MM.1S (cell line): Measurements from ENCODE around the gene TRPC6.

Experiments used
- EZH2 ChIP-seq: fragments of 300-600 bp; sonication (generic); optimal IDR thresholded peaks from 2 replicates; pipeline ENCODE3; 2017; ENCODE audit warnings: low read depth, mild to moderate bottlenecking, antibody characterized with exemption, low read length, mixed read lengths
- TF ChIP-seq, protein P1 (sequence below): fragments of 300-600 bp; sonication (generic); IDR thresholded peaks from 2 replicates; pipeline ENCODE4 v1.5.1; 2016; ENCODE audit warnings: antibody characterized with exemption, low read length, mixed read lengths

DNA sequence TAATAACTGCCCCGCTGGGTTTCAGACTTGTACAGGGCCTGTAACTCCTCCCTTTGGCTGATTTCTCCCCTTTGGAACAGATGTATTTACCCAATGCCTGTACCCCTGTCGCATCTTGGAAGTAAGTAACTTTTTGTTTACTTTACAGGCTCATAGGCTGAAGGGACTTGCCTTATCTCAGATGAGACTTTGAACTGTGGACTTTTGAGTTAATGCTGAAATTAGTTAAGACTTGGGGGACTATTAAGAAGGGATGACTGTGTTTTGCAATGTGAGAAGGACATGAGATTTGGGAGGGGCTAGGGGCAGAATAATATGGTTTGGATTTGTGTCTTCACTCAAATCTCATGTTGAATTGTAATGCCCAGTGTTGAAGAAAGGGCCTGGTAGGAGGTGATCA, 62.0 kb downstream of the TRPC6 start:
- no peak for TF ChIP-seq EZH2
- TF ChIP-seq, protein P1, sequence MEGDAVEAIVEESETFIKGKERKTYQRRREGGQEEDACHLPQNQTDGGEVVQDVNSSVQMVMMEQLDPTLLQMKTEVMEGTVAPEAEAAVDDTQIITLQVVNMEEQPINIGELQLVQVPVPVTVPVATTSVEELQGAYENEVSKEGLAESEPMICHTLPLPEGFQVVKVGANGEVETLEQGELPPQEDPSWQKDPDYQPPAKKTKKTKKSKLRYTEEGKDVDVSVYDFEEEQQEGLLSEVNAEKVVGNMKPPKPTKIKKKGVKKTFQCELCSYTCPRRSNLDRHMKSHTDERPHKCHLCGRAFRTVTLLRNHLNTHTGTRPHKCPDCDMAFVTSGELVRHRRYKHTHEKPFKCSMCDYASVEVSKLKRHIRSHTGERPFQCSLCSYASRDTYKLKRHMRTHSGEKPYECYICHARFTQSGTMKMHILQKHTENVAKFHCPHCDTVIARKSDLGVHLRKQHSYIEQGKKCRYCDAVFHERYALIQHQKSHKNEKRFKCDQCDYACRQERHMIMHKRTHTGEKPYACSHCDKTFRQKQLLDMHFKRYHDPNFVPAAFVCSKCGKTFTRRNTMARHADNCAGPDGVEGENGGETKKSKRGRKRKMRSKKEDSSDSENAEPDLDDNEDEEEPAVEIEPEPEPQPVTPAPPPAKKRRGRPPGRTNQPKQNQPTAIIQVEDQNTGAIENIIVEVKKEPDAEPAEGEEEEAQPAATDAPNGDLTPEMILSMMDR: no peak
